Esophagus muscularis mucosa (tissue), 4 donors: ENCODE measurements around the gene IRX4. TPM values are rescaled to one million over a fixed set of nuclear protein-coding genes. Genes with fewer than 3 reads are reported as not detected.
"Not testable (repeated sequence)": the region's sequence is repeated elsewhere in the genome, so short reads cannot be mapped to it uniquely, and the experiment has no call there.

Experiments used
- DNase-seq: peaks from one replicate; pipeline ENCODE4 v3.0.0-alpha.2; 2017; ENCODE audit errors: extremely low spot score
- H3K27ac ChIP-seq, 4 donors: fragments of 200-600 bp; sonication (generic); replicated peaks in 1 of 4; 1 replicate in 3 of 4; 2 replicates in 1 of 4; pipeline ENCODE4 v1.5.1; 2016 to 2019; ENCODE audit warnings: mild to moderate bottlenecking in 1 of 4
- H3K27me3 ChIP-seq, 4 donors: fragments of 200-600 bp; sonication (generic); one replicate each; pipeline versions ENCODE4 v1.5.1 to v1.6.0; 2016 to 2019
- H3K36me3 ChIP-seq, 4 donors: fragments of 200-600 bp; sonication (generic); one replicate each; pipeline ENCODE4 v1.5.1; 2016 to 2019
- H3K4me1 ChIP-seq, 4 donors: fragments of 200-600 bp; sonication (generic); one replicate each; pipeline ENCODE4 v1.5.1; 2016 to 2019
- H3K4me3 ChIP-seq, 4 donors: fragments of 200-600 bp; sonication (generic); 1 replicate in 2 of 4; 2 replicates in 2 of 4; pipeline ENCODE4 v1.5.1; 2016 to 2019; ENCODE audit warnings: mild to moderate bottlenecking in 4 of 4, moderate library complexity in 1 of 4
- H3K9me3 ChIP-seq, 4 donors: fragments of 200-600 bp; sonication (generic); 1 replicate in 3 of 4; 2 replicates in 1 of 4; pipeline ENCODE4 v1.5.1; 2016 to 2019
- CTCF ChIP-seq, 3 experiments: fragments of 200-600 bp in 2 of 3; fragments of 450-650 bp in 1 of 3; sonication (generic) in 2 of 3; IDR thresholded peaks; one replicate each; pipeline ENCODE4 v1.5.1; 2017 to 2019; ENCODE audit warnings: antibody characterized with exemption in 3 of 3, mild to moderate bottlenecking in 2 of 3, moderate library complexity in 1 of 3
- EP300 ChIP-seq: sonication (generic); formaldehyde crosslinking; IDR thresholded peaks from one replicate; pipeline ENCODE4 v1.6.1; 2017; ENCODE audit warnings: antibody characterized with exemption
- POLR2A ChIP-seq: fragments of 450-650 bp; IDR thresholded peaks from one replicate; pipeline ENCODE4 v1.6.1; 2017; ENCODE audit warnings: antibody characterized with exemption, moderate library complexity, mild to moderate bottlenecking, low read depth
- POLR2AphosphoS5 ChIP-seq, 2 donors: sonication (generic); formaldehyde crosslinking; IDR thresholded peaks; one replicate each; pipeline ENCODE4 v1.6.1; 2017; ENCODE audit warnings: antibody characterized with exemption in 2 of 2
- WGBS: methylation state at CpG from one replicate; pipeline ENCODE4 v1.1.5; 2018; 5-methylcytosine and 5-hydroxymethylcytosine counted together
- intact Hi-C: fragments of 100-400 bp; cut with DNase I; formaldehyde crosslinking; loops from one replicate; pipeline ENCODE4 v1.15.1; 2023
- total RNA-seq, 4 donors: library from RNA; depleted of rRNA; stranded (reverse); fragments of >200 nt; gene quantifications; one replicate each; pipeline versions ENCODE4 v1.1.0 to v1.2.1, GENCODE V29; 2016

Gene IRX4
- total RNA-seq, 4 donors from 2014 or later, result not detected

GRCh38 chr5:1847056-1847455, 35.7 kb downstream of the IRX4 start:
- H3K4me3 ChIP-seq, result no peak overlapping the region
- no peak overlapping the region for H3K27ac ChIP-seq
- no peaks in the 10 kb centered on the region for H3K9me3 ChIP-seq
- 81% methylated on average over 8 of the region's 10 CpGs for WGBS
- no peaks in the 10 kb centered on the region for H3K36me3 ChIP-seq
- peaks cover 0 to 84% (median 2%) of the 10 kb centered on the region in 4 donors for H3K27me3 ChIP-seq
- TF ChIP-seq CTCF (IDR thresholded peaks at IDR 0.05) (no peak), POLR2AphosphoS5 (IDR thresholded peaks at IDR 0.05) (no peak), POLR2A (no peak), EP300 (no peak)
- peaks cover 0 to 11% (median 4%) of the 10 kb centered on the region in 4 donors for H3K4me1 ChIP-seq
- no peak for DNase-seq
- intact Hi-C loops, result no loop called here

- Histone ChIP-seq H3K36me3 (no peaks in the 10 kb centered on the region), H3K27ac (no peak overlapping the region), H3K4me3 (no peak overlapping the region), H3K4me1 (peaks cover 0 to 8% (median 3%) of the 10 kb centered on the region in 4 donors), H3K27me3 (peaks cover 0 to 82% (median 2%) of the 10 kb centered on the region in 4 donors), H3K9me3 (no peaks in the 10 kb centered on the region)
- TF ChIP-seq POLR2A, result no peak
- no peak for TF ChIP-seq EP300
- no peak for TF ChIP-seq POLR2AphosphoS5 (IDR thresholded peaks at IDR 0.05)
- no peak for TF ChIP-seq CTCF (IDR thresholded peaks at IDR 0.05)
- intact Hi-C loops, result no loop called here
- no peak for DNase-seq
- 89% methylated on average over 11 of the region's 13 CpGs for WGBS
These were observed 36.1 kb downstream of the IRX4 start for GRCh38 chr5:1846583-1846982.

GRCh38 chr5:1845696-1846095, 37.0 kb downstream of the IRX4 start:
- TF ChIP-seq POLR2AphosphoS5 (IDR thresholded peaks at IDR 0.05), result no peak
- no peak for TF ChIP-seq CTCF (IDR thresholded peaks at IDR 0.05)
- no peak for TF ChIP-seq EP300
- no peak for TF ChIP-seq POLR2A

GRCh38 chr5:1844708-1845436, 37.9 kb downstream of the IRX4 start:
- intact Hi-C loops, result no loop called here
- H3K9me3 ChIP-seq, result no peaks in the 10 kb centered on the region
- WGBS, result 95% methylated on average over 5 of the region's 5 CpGs
- peaks cover 0 to 82% (median 9%) of the 10 kb centered on the region in 4 donors for H3K27me3 ChIP-seq
- H3K4me3 ChIP-seq, result no peak overlapping the region
- DNase-seq, result no peak
- H3K4me1 ChIP-seq, result no peaks in the 10 kb centered on the region
- no peaks in the 10 kb centered on the region for H3K36me3 ChIP-seq
- H3K27ac ChIP-seq, result no peak overlapping the region
- no peak for TF ChIP-seq CTCF (IDR thresholded peaks at IDR 0.05)
- TF ChIP-seq POLR2AphosphoS5 (IDR thresholded peaks at IDR 0.05), result no peak
- TF ChIP-seq POLR2A, result no peak
- TF ChIP-seq EP300, result no peak

More at GRCh38 chr5:1845696-1846095, 37.0 kb downstream of the IRX4 start:
- no peaks in the 10 kb centered on the region for H3K9me3 ChIP-seq
- DNase-seq, result no peak
- H3K27ac ChIP-seq, result no peak overlapping the region
- 87% methylated on average over 1 of the region's 1 CpG for WGBS
- no peaks in the 10 kb centered on the region for H3K36me3 ChIP-seq
- peaks cover 0 to 82% (median 4%) of the 10 kb centered on the region in 4 donors for H3K27me3 ChIP-seq
- H3K4me3 ChIP-seq, result no peak overlapping the region
- H3K4me1 ChIP-seq, result no peaks in the 10 kb centered on the region
- intact Hi-C loops, result no loop called here

- H3K9me3 ChIP-seq, intact Hi-C loops, H3K36me3 ChIP-seq, H3K27ac ChIP-seq, DNase-seq, H3K4me1 ChIP-seq, H3K4me3 ChIP-seq: not testable (repeated sequence)
- H3K27me3 ChIP-seq, result peaks cover 0 to 81% (median 10%) of the 10 kb centered on the region in 4 donors
- WGBS, result 88% methylated on average over 10 of the region's 10 CpGs
These were observed 39.0 kb downstream of the IRX4 start for GRCh38 chr5:1843761-1844160.
